Right lobe of liver (tissue), 6 donors: ENCODE measurements around the gene CBFA2T2. TPM values are rescaled to one million over a fixed set of nuclear protein-coding genes. Genes with fewer than 3 reads are reported as not detected.

Experiments
- ATAC-seq, 4 donors: fragments of 200-7000 bp; cut with Tn5 transposase; one replicate each; pipeline ENCODE4 v1.9.1; 2020; ENCODE audit warnings: mild to moderate bottlenecking in 4 of 4, moderate library complexity in 4 of 4
- DNase-seq, 3 donors: peaks; one replicate each; pipeline ENCODE4 v3.0.0-alpha.2; 2020
- H3K27ac ChIP-seq, 3 donors: fragments of 200-600 bp; one replicate each; pipeline ENCODE4 v1.8.0; 2022
- H3K27me3 ChIP-seq, 2 donors: fragments of 200-600 bp; one replicate each; pipeline ENCODE4 v1.8.0; 2022
- H3K36me3 ChIP-seq, 4 donors: fragments of 200-600 bp; sonication (generic) in 1 of 4; one replicate each; pipeline versions ENCODE4 v1.5.1 to v1.8.0; 2017 to 2022; ENCODE audit warnings: control low read depth in 1 of 4
- H3K4me1 ChIP-seq, 4 donors: fragments of 200-600 bp; sonication (generic) in 1 of 4; one replicate each; pipeline versions ENCODE4 v1.5.1 to v1.8.0; 2017 to 2022; ENCODE audit warnings: control low read depth in 1 of 4
- H3K4me3 ChIP-seq, 3 donors: fragments of 200-600 bp; one replicate each; pipeline ENCODE4 v1.8.0; 2022
- H3K9me3 ChIP-seq, 4 donors: fragments of 200-600 bp; sonication (generic) in 1 of 4; one replicate each; pipeline versions ENCODE4 v1.5.1 to v1.8.0; 2017 to 2022; ENCODE audit warnings: control low read depth in 1 of 4
- POLR2A ChIP-seq: fragments of 450-650 bp; IDR thresholded peaks from one replicate; pipeline ENCODE4 v1.6.1; 2017; ENCODE audit warnings: antibody characterized with exemption, mild to moderate bottlenecking
- whole genome bisulfite sequencing: methylation state at CpG from one replicate; pipeline ENCODE4 v1.1.6; 2018; ENCODE audit warnings: low coverage, low lambda C conversion rate; ENCODE audit not compliant: insufficient coverage; ENCODE audit errors: missing lambda C conversion rate; 5-methylcytosine and 5-hydroxymethylcytosine counted together
- intact Hi-C, 2 donors: fragments of 100-400 bp; cut with DNase I; formaldehyde crosslinking; loops; one replicate each; pipeline versions ENCODE4 v1.11.2 to v1.14.1; 2022
- total RNA-seq, 6 experiments: library from RNA; depleted of rRNA in 2 of 6; stranded (reverse); fragments of >200 nt in 2 of 6; fragmentation: NEBNext Ultra II Directional in 3 of 6; extraction: Animal tissue kit (Norgen Biotek cat#: 25700) in 3 of 6; gene quantifications; one replicate each; pipeline versions ENCODE4 v1.1.0 to v1.2.4, GENCODE V29; 2016 to 2023
- TF ChIP-seq, protein P1 (sequence below), 4 donors: fragments of 200-600 bp in 3 of 4; fragments of 450-650 bp in 1 of 4; IDR thresholded peaks; one replicate each; pipeline versions ENCODE4 v1.5.1 to v1.8.0; 2016 to 2022; ENCODE audit warnings: antibody characterized with exemption in 4 of 4, mild to moderate bottlenecking in 2 of 4
- donor health status: DM: no; HTN: yes; CAD: no.
- donor health status: DM: no; HTN: no; CAD: no.
- donor health status: DM: no; HTN: no; CAD: no.
- donor health status: DM: no; HTN: yes; CAD: no.
- donor health status: DM: no; HTN: yes; CAD: no.

Gene CBFA2T2
- total RNA-seq, 6 experiments from 2014 or later: 4.5 to 7.3 (median 5.6) TPM

DNA sequence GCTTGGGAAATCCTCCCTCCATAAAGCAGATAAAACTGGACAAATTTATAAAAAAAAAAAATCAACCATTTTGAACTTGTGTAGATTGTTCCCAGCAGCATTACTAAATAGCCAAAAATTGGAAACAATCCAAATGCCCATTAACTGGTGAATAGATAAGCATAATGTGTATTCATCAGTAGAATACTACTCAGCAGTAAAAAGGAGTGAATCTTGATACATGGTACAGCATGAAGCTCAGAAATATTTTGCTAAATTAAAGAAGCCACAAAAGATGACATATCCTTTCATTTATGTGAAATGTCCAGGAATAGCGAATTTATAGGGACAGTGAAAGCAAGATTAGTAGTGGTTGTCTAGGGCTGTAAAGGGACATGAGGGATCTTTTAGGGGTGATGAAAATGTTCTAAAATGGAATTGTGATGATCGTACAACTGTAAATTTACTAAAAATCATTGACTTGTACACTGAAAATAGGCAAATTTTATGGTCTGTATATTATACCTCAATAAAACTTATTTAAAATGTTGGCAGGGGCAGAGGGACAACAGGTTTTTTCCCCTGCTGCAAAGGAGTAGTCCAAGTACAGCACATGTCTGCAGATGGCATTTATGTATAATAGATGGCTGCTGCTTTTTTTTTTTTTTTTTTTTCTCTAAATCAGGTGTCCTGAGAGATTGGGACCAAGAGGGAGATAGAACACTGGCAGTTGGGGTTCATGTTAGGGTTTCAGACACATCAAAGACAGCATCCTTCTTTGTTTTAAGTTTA, 59.5 kb downstream of the CBFA2T2 start:
- 91% methylated on average over 2 of the region's 2 CpGs for WGBS
- no peak overlapping the region for H3K4me3 ChIP-seq
- H3K4me1 ChIP-seq: peaks cover 0 to 11% (median 3%) of the 10 kb centered on the region in 4 donors
- no peaks in the 10 kb centered on the region for H3K36me3 ChIP-seq
- H3K27me3 ChIP-seq: no peaks in the 10 kb centered on the region
- ATAC-seq (no peak), DNase-seq (no peak)
- no peak overlapping the region for H3K27ac ChIP-seq
- intact Hi-C loops: no loop called here
- TF ChIP-seq, protein P1, sequence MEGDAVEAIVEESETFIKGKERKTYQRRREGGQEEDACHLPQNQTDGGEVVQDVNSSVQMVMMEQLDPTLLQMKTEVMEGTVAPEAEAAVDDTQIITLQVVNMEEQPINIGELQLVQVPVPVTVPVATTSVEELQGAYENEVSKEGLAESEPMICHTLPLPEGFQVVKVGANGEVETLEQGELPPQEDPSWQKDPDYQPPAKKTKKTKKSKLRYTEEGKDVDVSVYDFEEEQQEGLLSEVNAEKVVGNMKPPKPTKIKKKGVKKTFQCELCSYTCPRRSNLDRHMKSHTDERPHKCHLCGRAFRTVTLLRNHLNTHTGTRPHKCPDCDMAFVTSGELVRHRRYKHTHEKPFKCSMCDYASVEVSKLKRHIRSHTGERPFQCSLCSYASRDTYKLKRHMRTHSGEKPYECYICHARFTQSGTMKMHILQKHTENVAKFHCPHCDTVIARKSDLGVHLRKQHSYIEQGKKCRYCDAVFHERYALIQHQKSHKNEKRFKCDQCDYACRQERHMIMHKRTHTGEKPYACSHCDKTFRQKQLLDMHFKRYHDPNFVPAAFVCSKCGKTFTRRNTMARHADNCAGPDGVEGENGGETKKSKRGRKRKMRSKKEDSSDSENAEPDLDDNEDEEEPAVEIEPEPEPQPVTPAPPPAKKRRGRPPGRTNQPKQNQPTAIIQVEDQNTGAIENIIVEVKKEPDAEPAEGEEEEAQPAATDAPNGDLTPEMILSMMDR (IDR thresholded peaks at IDR 0.05): no peak
- no peak for TF ChIP-seq POLR2A
- no peaks in the 10 kb centered on the region for H3K9me3 ChIP-seq

DNA sequence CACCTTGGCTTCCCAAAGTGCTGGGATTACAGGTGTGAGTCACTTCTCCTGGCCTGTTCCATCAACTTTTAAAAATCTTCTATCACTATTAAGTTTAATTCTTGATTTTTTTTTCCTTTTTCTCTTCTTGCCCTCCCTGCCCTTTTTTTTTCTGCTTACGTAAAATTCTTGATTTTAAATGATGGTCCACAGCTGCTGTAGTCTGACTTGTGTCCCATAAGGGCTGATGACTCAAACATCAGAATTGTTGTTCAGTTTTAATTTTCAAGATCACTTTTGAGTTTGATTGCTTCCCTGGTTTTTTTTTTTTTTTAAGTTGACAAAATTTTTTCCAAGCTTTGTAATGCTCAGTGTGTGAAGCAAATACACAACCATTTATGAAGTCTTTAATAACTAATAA, 61.9 kb downstream of the CBFA2T2 start:
- Histone ChIP-seq H3K4me3 (no peak overlapping the region), H3K27ac (no peak overlapping the region), H3K9me3 (no peaks in the 10 kb centered on the region), H3K27me3 (no peaks in the 10 kb centered on the region), H3K36me3 (no peaks in the 10 kb centered on the region), H3K4me1 (peaks cover 0 to 29% (median 10%) of the 10 kb centered on the region in 4 donors)
- 78% methylated on average over 1 of the region's 1 CpG for WGBS
- TF ChIP-seq, protein P1 (IDR thresholded peaks at IDR 0.05): no peak
- TF ChIP-seq POLR2A: no peak
- no peak for ATAC-seq
- intact Hi-C loops: no loop called here
- DNase-seq: no peak

DNA sequence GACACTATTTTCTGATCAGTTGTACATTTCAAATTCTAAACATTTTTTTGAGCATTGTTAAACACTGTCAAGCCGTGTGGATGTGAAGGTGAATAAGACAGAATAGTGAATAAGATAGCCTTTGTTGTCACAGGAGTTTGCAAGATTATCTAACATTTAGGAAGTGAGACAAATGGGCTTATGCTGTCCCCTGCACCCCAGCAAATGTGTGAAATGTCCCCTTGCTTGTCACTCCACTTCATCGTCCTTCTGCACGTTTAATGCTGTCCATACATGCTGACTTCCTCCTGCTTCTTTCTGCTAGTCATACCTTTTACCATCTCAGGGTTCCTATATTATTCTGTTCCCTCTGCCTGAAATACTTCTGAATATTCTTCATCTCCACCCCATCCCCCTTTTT, 62.6 kb downstream of the CBFA2T2 start:
- Histone ChIP-seq H3K36me3 (no peaks in the 10 kb centered on the region), H3K4me3 (no peak overlapping the region), H3K4me1 (peaks cover 0 to 31% (median 10%) of the 10 kb centered on the region in 4 donors), H3K9me3 (no peaks in the 10 kb centered on the region), H3K27ac (no peak overlapping the region), H3K27me3 (no peaks in the 10 kb centered on the region)
- no peak for TF ChIP-seq POLR2A
- TF ChIP-seq, protein P1 (IDR thresholded peaks at IDR 0.05): no peak
- DNase-seq: no peak
- no peak for ATAC-seq
- WGBS: 63% methylated on average over 3 of the region's 3 CpGs
- intact Hi-C loops: no loop called here

DNA sequence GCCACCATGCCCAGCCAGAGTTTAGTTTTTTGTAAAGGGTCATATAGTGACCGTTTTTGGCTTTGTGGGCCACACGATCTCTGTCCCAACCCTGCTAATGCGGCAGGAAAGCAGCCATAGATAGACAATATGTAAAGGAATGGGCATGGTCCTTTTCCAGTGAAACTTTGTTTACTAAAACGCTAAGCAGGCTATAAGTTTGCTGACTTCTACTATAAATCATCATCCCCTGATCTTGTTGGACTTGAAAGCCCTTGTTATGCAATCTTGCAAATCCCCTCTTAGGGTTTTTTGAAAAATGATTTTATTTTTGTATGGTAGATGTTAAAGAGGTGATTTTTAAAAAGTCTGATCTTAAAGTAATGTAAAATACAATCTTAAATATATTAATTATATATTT, 63.6 kb downstream of the CBFA2T2 start:
- Histone ChIP-seq H3K36me3 (no peaks in the 10 kb centered on the region), H3K4me3 (no peak overlapping the region), H3K4me1 (peaks cover 0 to 31% (median 10%) of the 10 kb centered on the region in 4 donors), H3K27ac (peak overlapping the region in 1 of 3 donors; percentile 82), H3K9me3 (no peaks in the 10 kb centered on the region), H3K27me3 (no peaks in the 10 kb centered on the region)
- no peak for TF ChIP-seq POLR2A
- TF ChIP-seq, protein P1 (IDR thresholded peaks at IDR 0.05): no peak
- no peak for DNase-seq
- ATAC-seq: no peak
- WGBS: 86% methylated on average over 4 of the region's 4 CpGs
- intact Hi-C loops: no loop called here
